ELF-1 (cell line): Measurements from ENCODE around the gene RPL10.

Source experiments
- DNase-seq: peaks from one replicate; pipeline ENCODE4 v3.0.0-alpha.2; 2016; ENCODE audit warnings: low read depth, low spot score

RPL10 gene

GRCh38 chrX:154401045-154401799 is 3.0 kb downstream of the RPL10 start:
- peak; percentile 85 for DNase-seq

DNA sequence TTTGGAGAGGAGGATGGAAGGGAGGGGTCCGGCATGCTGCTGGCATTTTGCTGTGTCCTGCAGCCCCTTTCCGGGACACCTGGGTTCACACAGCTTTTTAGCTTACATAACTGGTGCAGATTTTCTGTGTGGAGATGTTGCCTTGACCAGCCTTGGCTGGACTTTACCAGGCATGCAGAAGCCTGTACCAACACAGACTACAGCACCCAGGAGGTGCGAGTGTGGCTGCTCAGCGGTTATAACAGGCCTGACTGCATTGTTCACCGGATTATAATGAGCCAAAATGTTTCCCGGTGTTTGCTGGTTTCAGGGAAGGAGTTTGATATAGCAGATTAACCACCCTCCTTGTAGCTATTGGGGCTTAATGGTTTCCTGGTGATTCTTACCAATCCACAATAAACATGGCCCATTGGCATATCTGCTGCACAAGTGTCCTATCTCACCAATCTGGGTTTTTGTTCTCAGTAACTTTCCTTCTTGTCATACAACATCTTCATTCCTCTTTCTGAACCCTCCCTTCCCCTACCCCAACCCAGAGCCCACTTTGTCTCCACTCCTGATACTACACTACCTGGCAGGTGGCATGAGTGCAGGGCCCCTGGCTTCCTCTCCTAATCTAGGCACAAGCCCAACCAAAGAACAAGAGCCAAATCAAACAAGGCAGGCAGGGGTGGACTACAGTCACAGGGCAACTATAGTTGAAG is 3.9 kb downstream of the RPL10 start:
- DNase-seq, result peak; percentile 65

DNA sequence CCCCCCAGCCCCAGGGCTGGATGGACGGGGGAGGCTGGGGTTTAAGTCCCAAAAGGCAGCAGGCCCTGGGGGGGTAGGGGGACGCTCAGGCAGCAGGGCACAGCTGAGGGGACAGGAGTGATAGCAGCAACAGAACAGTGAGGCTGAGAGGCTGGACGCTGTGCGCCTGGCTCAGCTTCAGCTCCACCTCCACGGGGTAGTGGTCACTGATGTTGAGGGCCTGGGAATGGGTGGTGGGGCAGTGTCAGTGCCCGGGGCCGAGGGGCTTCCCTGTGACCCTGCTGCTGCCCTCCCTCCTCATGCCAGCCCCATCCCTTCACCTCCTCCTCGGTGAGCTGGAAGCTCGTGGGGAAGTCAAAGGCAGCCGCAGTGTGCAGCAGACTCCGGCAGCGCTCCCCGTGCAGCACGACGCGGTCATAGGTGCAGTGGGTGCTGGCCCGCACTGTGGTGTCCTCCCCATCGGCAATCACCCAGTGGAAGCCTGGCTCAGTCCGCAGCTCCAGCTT is 4.5 kb downstream of the RPL10 start:
- DNase-seq, result no peak

DNA sequence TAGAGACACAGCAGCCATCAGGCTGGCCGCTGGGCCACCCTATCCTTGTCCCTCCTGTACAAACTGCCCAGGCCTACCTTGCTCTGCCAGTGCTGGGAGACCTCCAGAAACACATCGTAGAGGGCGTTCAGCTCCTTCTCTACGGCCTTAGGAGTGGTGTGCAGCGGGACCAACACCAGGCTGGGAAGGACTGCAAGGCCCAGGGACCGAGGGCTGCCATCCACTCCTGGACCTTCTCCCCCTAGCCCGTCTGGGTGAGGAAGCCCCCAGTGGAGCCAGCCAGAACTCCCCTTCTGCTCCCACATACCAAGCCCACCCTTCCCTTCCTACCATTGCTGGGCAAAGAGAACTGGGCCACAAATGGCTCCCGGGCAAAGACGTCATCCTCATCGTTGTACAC is 5.0 kb downstream of the RPL10 start:
- DNase-seq, result no peak

DNA sequence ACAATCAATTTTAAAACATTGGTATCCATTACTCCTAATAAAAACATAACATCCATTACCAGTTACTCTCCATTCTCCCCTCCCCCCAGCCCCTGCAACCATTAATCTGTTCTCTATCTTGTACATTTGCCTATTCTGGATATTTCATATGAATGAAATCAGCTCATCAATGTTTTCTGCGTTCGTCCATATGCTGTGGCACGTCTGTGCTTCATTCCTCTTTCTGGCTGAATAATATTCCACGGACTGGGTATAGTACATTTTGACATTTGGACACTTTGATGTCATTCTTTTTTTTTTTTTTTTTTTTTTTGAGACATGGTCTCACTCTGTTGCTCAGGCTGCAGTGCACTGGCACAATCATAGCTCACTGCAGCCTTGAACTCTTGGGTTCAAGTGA is 5.7 kb downstream of the RPL10 start:
- DNase-seq, result no peak

- no peak for DNase-seq
Measured at GRCh38 chrX:154404625-154405192, 6.5 kb downstream of the RPL10 start.

- DNase-seq, result no peak
Measured at GRCh38 chrX:154408659-154409221, 10.6 kb downstream of the RPL10 start.

DNA sequence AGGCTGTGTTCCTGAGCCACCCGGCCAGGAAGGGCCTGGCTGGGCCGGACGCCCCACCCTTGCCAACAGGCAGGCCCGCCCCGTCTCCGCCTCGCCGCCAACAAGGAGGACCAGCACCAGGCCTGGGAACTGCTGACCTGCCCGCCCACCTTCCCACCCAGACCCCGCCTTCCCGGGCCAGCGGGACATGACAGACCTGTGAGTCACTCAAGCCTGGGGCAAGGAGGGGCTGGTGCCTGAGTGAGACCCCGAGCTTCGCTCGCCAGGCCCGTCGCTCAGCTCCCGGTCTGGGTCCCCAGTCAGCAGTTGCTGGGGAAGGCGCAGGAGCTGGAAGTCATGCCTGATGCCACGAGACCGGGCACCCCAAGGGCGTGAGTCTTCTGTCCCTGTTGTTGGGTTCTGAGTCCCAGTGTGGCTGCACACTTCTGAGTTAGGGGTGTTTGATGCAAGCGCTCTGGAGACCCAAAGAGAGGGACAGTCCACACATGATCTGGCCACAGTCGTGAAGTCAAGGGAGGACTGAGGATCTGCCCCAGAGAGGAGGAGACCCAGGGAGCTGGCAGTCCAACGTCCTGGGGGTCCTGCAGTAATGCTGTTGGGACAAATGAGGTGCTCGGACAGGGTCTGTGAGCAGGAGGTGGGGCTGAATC is 11.2 kb downstream of the RPL10 start, which contains the start of gene DNASE1L1:
TSS of gene DNASE1L1 (minus strand) at position 33 of the 650 bp plus-strand sequence. CDS start 3,686 bp downstream, outside the sequence.
- peak; percentile 99 for DNase-seq

DNA sequence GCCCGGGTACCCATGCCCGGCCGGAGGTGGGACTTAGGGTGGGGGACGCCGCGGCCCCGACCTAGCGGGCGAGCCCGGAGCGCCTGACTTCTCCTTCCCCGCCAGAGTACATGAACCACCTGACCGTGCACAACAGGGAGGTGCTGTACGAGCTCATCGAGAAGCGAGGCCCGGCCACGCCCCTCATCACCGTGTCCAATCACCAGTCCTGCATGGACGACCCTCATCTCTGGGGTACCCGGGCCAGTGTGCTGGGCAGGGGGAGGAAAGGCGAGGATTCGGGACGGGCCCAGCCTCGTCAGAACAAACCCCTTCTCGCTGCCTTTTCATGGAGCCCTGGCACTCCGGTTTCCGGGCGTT is 13.8 kb downstream of the RPL10 start:
- peak; percentile 76 for DNase-seq

- DNase-seq, result no peak
Measured at GRCh38 chrX:154412468-154412867, 14.3 kb downstream of the RPL10 start.

DNA sequence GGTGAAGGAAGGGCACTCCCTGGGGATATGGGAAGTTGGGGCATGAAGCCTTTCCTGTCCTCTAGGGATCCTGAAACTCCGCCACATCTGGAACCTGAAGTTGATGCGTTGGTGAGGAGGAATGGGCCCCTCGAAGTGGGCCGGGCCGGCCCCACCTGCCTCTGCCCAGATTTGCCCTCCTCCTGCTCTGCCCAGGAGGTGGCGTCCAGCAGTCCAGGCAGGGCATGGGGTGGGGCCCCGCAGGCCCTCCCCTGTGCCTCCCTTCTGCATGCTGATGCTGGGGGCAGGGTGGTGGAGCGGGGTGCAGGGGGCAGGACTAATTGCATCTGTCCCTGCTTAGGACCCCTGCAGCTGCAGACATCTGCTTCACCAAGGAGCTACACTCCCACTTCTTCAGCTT is 15.0 kb downstream of the RPL10 start:
- no peak for DNase-seq

GRCh38 chrX:154417157-154417556 is 19.0 kb downstream of the RPL10 start:
- DNase-seq, result no peak

DNA sequence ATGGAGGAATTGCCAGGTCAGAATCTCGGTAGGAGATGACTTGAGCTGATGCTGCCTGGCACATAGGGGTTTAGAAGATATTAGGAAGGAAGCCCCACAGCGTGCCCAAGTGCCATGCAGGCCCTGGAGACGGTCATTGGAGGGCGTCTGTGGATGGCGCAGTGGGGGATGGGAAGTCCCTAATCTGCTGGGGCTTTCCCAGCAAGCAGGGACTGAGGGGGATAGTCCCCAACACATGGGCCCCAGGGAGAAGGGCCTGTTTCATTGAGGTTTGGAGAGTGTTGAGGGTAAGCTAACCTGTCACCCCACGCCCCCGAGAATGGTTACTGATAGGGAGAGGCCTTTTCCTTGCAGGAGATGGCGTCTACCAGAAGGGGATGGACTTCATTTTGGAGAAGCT is 21.0 kb downstream of the RPL10 start:
- DNase-seq, result no peak

DNA sequence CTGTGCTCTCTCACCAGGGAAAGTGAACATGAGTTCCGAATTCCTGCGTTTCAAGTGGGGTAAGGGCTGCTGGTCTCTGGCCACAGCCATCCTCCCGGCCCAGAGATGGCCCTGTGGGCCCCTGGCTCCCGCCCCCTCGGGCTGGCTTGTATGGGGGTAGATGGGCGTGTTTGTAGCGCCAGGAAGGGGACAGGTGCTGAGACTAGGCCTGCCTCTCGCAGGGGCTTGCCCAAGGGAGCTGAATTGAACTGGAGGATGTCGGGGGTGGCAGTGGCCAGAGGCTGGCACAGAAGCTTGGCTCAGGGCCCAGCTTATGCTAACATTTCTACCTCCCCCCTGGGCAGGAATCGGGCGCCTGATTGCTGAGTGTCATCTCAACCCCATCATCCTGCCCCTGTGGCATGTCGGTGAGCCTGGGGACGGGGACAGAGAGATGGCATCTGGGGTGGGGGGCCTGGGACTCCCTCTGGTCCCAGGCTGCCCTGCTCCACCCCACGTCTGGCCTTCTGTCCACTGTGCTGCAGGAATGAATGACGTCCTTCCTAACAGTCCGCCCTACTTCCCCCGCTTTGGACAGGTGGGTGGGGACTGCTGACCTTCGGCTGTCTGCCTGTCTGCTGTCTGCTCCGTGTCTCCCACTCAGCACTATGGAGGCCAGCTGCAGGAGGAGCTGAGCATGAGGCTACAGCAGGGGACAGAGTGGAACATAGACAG is 21.7 kb downstream of the RPL10 start:
- DNase-seq, result no peak

DNA sequence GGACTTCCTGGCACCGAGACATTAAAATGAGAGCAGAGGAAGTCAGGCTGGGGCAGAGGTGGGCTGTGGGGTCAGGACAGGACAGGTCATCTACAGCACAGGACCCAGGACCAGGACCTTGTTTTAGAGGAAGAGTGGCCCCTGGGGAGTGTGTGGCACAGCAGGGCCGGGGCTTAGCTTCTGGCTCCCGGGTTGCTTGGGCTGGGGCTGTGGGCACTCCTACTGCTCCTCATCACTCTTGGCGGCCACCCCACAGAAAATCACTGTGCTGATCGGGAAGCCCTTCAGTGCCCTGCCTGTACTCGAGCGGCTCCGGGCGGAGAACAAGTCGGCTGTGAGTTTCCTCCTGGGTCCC is 22.2 kb downstream of the RPL10 start:
- DNase-seq, result no peak

DNA sequence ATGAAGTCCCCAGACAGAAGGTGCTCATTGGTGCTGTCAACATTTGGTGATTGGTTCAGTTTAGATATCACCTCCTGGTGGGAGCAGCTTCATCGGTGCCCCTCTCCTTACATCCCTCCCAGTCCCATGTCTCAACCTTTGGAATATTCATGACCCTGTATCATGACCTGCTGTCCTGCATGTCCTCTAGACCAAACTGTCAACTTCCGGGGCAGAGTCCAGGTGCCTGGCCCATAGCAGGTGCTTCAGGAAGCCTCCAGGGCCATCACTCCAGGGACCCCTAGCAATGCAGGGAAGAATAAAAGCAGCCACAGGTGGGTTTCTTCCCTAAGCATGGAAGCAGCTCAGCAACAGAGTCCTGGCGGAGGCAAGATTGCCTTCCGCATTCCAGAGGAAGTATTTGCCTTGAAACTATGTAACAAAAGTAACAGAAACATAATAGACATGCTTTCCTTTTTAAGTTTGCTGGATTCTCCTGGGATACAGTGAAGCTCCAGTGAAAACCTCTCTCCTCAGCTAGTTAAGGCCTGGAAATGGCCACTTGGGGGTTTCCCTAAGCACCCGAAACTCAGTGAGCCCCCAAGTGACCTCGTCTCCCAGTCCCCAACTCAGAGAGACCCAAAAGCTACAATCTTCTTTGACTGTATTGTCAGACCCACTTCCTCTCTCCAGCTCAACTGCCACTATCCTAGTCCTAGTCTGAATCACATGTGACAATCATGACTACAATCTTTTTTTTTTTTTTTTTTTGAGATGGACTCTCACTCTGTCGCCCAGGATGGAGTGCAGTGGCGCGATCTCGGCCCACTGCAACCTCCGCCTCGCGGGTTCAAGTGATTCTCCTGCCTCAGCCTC is 29.0 kb downstream of the RPL10 start:
- no peak for DNase-seq

DNA sequence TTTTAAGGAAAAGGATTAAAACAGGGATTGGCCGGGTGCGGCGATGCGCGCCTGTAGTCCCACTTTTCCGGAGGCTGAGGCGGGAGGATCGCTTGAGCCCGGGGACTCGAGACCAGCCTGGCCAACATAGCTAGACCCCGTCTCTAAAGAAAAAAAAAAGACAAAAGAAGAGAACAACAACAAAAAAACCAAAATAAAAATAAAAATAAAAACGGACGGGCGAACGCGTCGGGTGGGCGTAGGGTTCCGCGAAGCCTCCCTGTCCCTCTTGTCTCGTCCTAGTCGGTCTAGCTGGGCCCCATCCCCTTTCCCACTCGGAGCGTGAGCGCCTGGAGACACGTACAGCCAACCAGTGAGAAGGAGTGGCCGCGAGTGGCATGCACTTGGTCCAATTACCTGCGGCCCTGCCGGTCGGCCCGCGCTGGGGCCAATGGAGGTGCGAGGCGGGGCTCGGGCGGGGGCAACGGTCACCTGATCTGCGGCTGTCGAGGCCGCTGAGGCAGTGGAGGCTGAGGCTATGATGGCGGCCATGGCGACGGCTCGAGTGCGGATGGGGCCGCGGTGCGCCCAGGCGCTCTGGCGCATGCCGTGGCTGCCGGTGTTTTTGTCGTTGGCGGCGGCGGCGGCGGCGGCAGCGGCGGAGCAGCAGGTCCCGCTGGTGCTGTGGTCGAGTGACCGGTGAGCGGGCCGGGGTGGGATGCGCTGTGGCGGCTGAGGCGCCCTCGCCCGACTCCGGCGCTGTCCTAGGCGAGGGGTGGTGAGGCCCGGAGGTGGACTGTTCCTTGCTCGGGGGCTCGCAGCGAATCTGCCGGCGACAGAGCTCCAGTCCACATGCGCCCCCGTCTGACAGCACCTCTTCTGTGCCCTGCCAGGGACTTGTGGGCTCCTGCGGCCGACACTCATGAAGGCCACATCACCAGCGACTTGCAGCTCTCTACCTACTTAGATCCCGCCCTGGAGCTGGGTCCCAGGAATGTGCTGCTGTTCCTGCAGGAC is 30.3 kb downstream of the RPL10 start, which contains the start of gene ATP6AP1:
TSS of gene ATP6AP1 (plus strand) at position 502 of the 996 bp plus-strand sequence. CDS start at position 518, 16 bp downstream.
- DNase-seq, result peak; percentile 97

GRCh38 chrX:154429711-154430110 is 31.5 kb downstream of the RPL10 start:
- no peak for DNase-seq

DNA sequence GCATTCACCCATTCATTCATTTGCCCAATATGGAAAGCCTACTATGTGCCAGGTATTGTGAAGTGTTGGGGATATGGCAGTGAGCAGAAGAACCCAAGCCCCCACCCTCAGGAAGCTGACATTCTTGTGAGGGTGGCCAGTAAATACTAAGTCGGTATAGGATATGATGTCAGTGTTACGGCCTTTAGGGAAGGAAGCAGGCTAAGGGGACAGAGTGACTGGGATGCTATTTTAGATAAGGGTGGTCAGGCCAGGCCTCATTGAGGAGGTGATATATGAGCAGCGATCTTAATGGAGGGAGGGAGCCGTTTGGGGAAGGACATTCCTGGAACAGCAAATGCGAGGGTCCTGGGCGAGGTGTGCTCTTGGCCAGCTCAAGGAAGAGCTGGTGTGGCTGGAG is 32.3 kb downstream of the RPL10 start:
- DNase-seq, result no peak
